ENCODE measurements around the gene GPC2. TPM values are rescaled to one million over a fixed set of nuclear protein-coding genes. Genes with fewer than 3 reads are reported as not detected.

GPC2 gene
- total and polyA plus RNA-seq, 9 donors, result 0.25 to 5.6 (median 3.1) TPM

DNA sequence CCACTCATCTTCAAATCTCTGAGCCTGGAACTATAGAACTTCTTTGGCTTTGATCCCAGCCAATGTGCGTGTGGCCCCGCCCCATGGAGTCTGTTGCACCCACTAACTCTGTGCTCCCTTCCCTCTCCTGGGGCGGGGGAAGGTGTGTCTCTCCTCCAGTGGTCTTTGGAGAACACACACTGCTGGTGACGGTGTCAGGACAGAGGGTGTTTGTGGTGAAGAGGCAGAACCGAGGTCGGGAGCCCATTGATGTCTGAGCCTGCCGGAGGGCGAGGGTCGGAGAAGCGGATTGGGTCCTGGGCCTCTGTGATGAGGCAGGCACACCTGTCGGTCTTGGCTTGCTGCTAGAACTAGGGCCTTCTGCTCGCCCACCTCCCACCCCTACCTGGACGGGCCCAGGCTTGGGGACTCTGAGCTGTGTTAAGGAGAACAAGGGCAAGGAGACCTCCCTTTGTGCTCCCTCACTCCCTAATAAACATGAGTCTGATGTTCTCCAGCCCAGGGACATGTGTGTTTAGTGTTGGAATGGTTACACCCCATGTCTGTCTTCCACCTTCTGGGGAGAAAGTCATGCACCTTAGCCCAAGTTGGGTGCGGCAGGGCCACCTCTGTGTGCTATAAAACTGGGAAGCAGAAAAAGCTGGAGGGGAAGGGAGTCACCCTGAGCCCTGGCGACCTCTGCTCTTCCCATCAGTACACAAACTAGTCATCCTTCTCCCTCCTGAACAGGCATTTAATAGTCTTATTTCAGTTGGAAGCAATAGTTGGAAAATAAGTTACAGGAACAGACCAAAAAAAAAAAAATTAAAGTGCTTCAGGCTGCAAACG is 23.3 kb downstream of the GPC2 start:
- WGBS, 3 donors, result 72 to 77% (median 73%) methylated on average over 16 of the region's 16 CpGs
- TF ChIP-seq, protein P1, sequence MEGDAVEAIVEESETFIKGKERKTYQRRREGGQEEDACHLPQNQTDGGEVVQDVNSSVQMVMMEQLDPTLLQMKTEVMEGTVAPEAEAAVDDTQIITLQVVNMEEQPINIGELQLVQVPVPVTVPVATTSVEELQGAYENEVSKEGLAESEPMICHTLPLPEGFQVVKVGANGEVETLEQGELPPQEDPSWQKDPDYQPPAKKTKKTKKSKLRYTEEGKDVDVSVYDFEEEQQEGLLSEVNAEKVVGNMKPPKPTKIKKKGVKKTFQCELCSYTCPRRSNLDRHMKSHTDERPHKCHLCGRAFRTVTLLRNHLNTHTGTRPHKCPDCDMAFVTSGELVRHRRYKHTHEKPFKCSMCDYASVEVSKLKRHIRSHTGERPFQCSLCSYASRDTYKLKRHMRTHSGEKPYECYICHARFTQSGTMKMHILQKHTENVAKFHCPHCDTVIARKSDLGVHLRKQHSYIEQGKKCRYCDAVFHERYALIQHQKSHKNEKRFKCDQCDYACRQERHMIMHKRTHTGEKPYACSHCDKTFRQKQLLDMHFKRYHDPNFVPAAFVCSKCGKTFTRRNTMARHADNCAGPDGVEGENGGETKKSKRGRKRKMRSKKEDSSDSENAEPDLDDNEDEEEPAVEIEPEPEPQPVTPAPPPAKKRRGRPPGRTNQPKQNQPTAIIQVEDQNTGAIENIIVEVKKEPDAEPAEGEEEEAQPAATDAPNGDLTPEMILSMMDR (IDR thresholded peaks at IDR 0.05), result no peak
- TF ChIP-seq POLR2A (IDR thresholded peaks at IDR 0.05), result no peak
- TF ChIP-seq EP300 (IDR thresholded peaks at IDR 0.05), result no peak
- no peak overlapping the region for H3K4me3 ChIP-seq
- no peak overlapping the region for H3K27ac ChIP-seq
- H3K27me3 ChIP-seq, result no peaks in the 10 kb centered on the region
- DNase-seq, result no peak
- H3K9me3 ChIP-seq, result no peaks in the 10 kb centered on the region
- H3K36me3 ChIP-seq, result no peaks in the 10 kb centered on the region
- intact Hi-C loops (cut with DNase I), result loop anchor here in 1 of 4 donors (5.0 kb wide), 1 partner anchor 273 kb away; the partner anchor contains the start of genes MEPCE and ZCWPW1
- peaks cover 3% of the 10 kb centered on the region for H3K4me1 ChIP-seq (ENCODE audit: insufficient read depth)

DNA sequence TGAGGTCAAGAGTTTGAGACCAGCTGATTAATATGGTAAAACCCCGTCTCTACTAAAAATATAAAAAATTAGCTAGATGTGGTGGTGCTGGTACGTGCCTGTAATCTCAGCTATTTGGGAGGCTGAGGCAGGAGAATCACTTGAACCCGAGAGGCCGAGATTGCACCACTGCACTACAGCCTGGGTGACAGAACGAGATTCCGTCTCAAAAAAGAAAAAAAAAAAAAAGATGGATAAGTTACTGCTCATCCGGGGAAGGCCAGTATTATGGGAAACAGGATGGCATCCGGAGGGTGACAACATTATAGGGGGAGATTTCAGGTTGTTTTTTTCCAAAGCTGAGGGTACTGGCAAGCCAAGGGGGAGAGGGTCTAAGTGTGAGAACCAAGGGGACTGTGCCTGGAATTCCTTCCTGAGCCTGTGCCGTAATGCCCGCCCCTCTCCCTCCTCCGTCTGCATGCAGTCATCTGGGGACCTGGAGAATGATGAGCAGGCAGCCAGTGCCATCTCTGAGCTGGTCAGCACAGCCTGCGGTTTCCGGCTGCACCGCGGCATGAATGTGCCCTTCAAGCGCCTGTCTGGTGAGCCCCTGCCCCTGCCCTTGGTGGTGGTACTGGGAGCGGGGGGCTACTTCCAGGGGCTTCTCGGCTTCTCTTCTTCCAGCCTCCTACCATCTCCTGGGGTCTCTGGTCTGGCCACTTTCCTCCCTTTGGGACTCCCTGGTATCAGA is 24.1 kb downstream of the GPC2 start:
- Histone ChIP-seq H3K27me3 (no peaks in the 10 kb centered on the region), H3K36me3 (no peaks in the 10 kb centered on the region), H3K9me3 (no peaks in the 10 kb centered on the region), H3K27ac (no peak overlapping the region), H3K4me1 (ENCODE audit: insufficient read depth) (peaks cover 3% of the 10 kb centered on the region), H3K4me3 (no peak overlapping the region)
- no peak for DNase-seq
- intact Hi-C loops (cut with DNase I), result loop anchor here in 1 of 4 donors (5.0 kb wide), 1 partner anchor 274 kb away; the partner anchor contains the start of genes MEPCE and ZCWPW1
- TF ChIP-seq POLR2A (IDR thresholded peaks at IDR 0.05), result no peak
- no peak for TF ChIP-seq EP300 (IDR thresholded peaks at IDR 0.05)
- TF ChIP-seq, protein P1 (IDR thresholded peaks at IDR 0.05), result no peak
- 86 to 88% (median 87%) methylated on average over 18 of the region's 18 CpGs for WGBS, 3 donors

DNA sequence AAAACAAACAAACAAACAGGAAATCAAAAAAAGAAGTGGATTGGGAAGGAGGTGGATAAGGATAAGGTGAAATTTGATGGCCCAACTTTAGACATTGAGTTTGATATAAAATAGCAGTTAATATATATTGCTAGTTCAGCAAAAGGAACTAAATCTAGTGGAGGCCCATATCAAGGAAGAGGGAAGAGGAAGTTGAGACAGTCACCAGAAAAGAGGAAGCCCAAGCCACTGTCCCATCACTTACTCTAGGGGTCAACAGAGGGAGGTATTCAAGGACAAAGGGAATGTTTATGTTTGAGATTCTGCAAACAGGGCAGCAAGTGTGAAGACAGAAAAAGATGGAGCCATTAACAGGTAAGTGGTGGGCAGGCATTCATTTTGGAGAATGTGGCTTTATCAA is 24.8 kb downstream of the GPC2 start:
- TF ChIP-seq, protein P1 (IDR thresholded peaks at IDR 0.05), result no peak
- TF ChIP-seq EP300 (IDR thresholded peaks at IDR 0.05) (no peak), POLR2A (IDR thresholded peaks at IDR 0.05) (no peak)
- H3K27me3 ChIP-seq, result no peaks in the 10 kb centered on the region
- intact Hi-C loops (cut with DNase I), result loop anchor here in 1 of 4 donors (5.0 kb wide), 1 partner anchor 275 kb away; the partner anchor contains the start of genes MEPCE and ZCWPW1
- no peaks in the 10 kb centered on the region for H3K9me3 ChIP-seq
- H3K4me3 ChIP-seq, result no peak overlapping the region
- peaks cover 3% of the 10 kb centered on the region for H3K4me1 ChIP-seq (ENCODE audit: insufficient read depth)
- H3K36me3 ChIP-seq, result no peaks in the 10 kb centered on the region
- no peak for DNase-seq
- no peak overlapping the region for H3K27ac ChIP-seq

DNA sequence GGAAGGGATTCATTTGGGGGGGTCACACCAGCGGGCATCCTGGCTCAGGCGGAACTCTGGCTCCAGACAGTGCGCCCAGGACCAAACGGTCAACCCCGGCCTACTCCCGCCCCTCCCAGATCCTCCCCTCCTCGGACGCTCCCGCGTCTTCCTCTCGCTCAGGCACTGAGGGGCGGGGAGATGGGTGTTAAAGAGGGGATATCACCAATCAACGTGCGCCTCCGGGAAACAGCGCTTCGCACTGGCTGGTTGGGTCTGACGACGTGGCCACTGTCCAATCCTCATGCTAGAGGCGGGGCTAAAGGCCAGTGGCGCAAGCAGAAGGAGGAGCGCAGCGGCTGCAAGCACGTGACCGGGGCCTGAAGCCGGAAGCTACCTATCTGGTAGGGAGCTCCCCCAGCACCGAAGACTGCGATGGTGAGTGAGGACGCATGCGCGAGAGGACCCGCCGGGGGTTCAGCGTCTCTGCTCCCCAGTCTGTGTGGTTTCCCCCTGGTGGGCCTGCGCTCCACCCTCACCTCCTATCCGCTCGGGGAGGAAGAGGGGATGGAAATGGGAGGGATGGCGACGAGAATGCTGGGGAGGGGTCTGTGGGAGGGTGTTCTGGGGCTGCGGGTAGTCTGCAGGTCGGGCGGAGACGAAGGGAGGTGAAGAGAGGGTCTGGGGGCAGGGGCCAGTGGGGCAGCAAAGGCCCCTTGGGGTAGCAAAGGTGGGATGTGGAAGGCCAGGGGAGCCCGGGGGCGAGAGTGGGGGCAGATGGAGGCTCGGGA is 28.4 kb downstream of the GPC2 start, which contains the start of gene LAMTOR4:
LAMTOR4 (plus strand) TSS at position 360 of the 770 bp plus-strand sequence; CDS start at position 415, 55 bp downstream.
- 0 to 1% (median 1%) methylated on average over 41 to 46 of the region's 46 CpGs for WGBS, 3 donors
- intact Hi-C loops (cut with DNase I), result loop anchor here in 1 of 4 donors (5.0 kb wide), 1 partner anchor 544 kb away; the partner anchor contains the start of gene GIGYF1
- peak; percentile 60 for TF ChIP-seq POLR2A (IDR thresholded peaks at IDR 0.05)
- no peak for TF ChIP-seq EP300 (IDR thresholded peaks at IDR 0.05)
- H3K27me3 ChIP-seq, result no peaks in the 10 kb centered on the region
- H3K27ac ChIP-seq, result peak within 1 kb of the TSS; percentile 1 to 87
- DNase-seq, result peak; percentile 98 to 99 (median 99)
- peak within 1 kb of the TSS; percentile 93 for H3K4me3 ChIP-seq
- no peaks in the 10 kb centered on the region for H3K36me3 ChIP-seq
- H3K9me3 ChIP-seq, result no peaks in the 10 kb centered on the region
- no peaks in the 10 kb centered on the region for H3K4me1 ChIP-seq (ENCODE audit: insufficient read depth)
